H1 (cell line): ENCODE results near the gene ATP1A1. TPM values are rescaled to one million over a fixed set of nuclear protein-coding genes. Genes with fewer than 3 reads are reported as not detected.

Experiments
- CTCF ChIA-PET: fragments of 300-600 bp; sonication (Branson Sonifier 250); formaldehyde crosslinking; loops from one replicate; lab custom pipeline; 2021; ENCODE audit not compliant: partially characterized antibody; lab: Charles Lee
- POLR2A ChIA-PET: fragments of 300-600 bp; sonication (Branson Sonifier 250); formaldehyde crosslinking; loops from one replicate; lab custom pipeline; 2021; ENCODE audit warnings: inconsistent platforms; ENCODE audit not compliant: partially characterized antibody; lab: Charles Lee
- DNase-seq, 2 experiments: peaks; one replicate each; pipeline versions ENCODE4 v3.0.0 to v3.0.0-alpha.2; 2010 to 2022; ENCODE audit warnings: low spot score in 2 of 2, low read depth in 1 of 2, mixed read lengths in 1 of 2
- FAIRE-seq: peaks from 2 replicates; lab custom pipeline; 2011; peaks lifted over from hg19 to GRCh38; lab: Jason Lieb, UNC
- H2AFZ ChIP-seq: 2 replicates; pipeline ENCODE4 v1.8.1; 2012; ENCODE audit warnings: low read length, inconsistent platforms
- H2AK5ac ChIP-seq: 2 replicates; pipeline ENCODE4 v1.6.1; 2013; ENCODE audit warnings: low read depth, low read length
- H2BK120ac ChIP-seq: replicated peaks from 2 replicates; pipeline ENCODE3; 2013; ENCODE audit warnings: low read depth, low read length, inconsistent platforms
- H2BK12ac ChIP-seq: 2 replicates; pipeline ENCODE4 v1.6.1; 2013; ENCODE audit warnings: low read depth, low read length
- H2BK15ac ChIP-seq: 2 replicates; pipeline ENCODE4 v1.6.1; 2013; ENCODE audit warnings: low read length
- H2BK20ac ChIP-seq: 2 replicates; pipeline ENCODE4 v1.6.1; 2013; ENCODE audit warnings: low read length
- H2BK5ac ChIP-seq: 2 replicates; pipeline ENCODE4 v1.6.1; 2013; ENCODE audit warnings: low read depth, low read length
- H3K14ac ChIP-seq: 2 replicates; pipeline ENCODE4 v1.6.1; 2013; ENCODE audit warnings: inconsistent platforms; ENCODE audit not compliant: insufficient read length
- H3K18ac ChIP-seq: 2 replicates; pipeline ENCODE4 v1.6.1; 2013; ENCODE audit warnings: low read length; ENCODE audit errors: extremely low read depth
- H3K23ac ChIP-seq: 2 replicates; pipeline ENCODE4 v1.6.1; 2013; ENCODE audit warnings: inconsistent platforms; ENCODE audit not compliant: insufficient read length
- H3K23me2 ChIP-seq: 2 replicates; pipeline ENCODE4 v1.6.1; 2013; ENCODE audit warnings: low read depth, low read length
- H3K27ac ChIP-seq: 2 replicates; pipeline ENCODE4 v1.6.1; 2011; ENCODE audit warnings: low read depth, low read length, inconsistent platforms
- H3K27me3 ChIP-seq, 4 experiments: replicated peaks in 1 of 4; 1 replicate in 1 of 4; 2 replicates in 3 of 4; pipeline versions ENCODE4 v1.6.1 to v1.8.1; 2011 to 2013; ENCODE audit warnings: low read length in 3 of 4, mild to moderate bottlenecking in 3 of 4, inconsistent platforms in 2 of 4, mixed read lengths in 2 of 4, moderate library complexity in 1 of 4; ENCODE audit not compliant: control insufficient read depth in 3 of 4, insufficient read depth in 3 of 4; ENCODE audit errors: extremely low read depth in 1 of 4
- H3K36me3 ChIP-seq, 4 experiments: 2 replicates each; pipeline versions ENCODE4 v1.6.1 to v1.8.1; 2011 to 2013; ENCODE audit warnings: mild to moderate bottlenecking in 4 of 4, low read length in 3 of 4, moderate library complexity in 2 of 4, control low read depth in 1 of 4, inconsistent platforms in 1 of 4; ENCODE audit not compliant: insufficient read depth in 4 of 4, control insufficient read depth in 2 of 4
- H3K4ac ChIP-seq: replicated peaks from 2 replicates; pipeline ENCODE3; 2013; ENCODE audit warnings: low read length, low read depth, mixed read lengths, inconsistent platforms; ENCODE audit not compliant: insufficient read length
- H3K4me1 ChIP-seq, 4 experiments: replicated peaks in 1 of 4; 1 replicate in 1 of 4; 2 replicates in 3 of 4; pipeline versions ENCODE4 v1.6.1 to v1.8.1; 2011 to 2013; ENCODE audit warnings: low read length in 3 of 4, inconsistent platforms in 2 of 4, mixed read lengths in 1 of 4; ENCODE audit not compliant: insufficient read depth in 4 of 4, control insufficient read depth in 3 of 4
- H3K4me2 ChIP-seq, 2 experiments: 2 replicates each; pipeline versions ENCODE4 v1.6.1 to v1.8.1; 2011 to 2013; ENCODE audit warnings: low read depth in 2 of 2, low read length in 2 of 2, control low read depth in 1 of 2, inconsistent platforms in 1 of 2, mild to moderate bottlenecking in 1 of 2; ENCODE audit not compliant: insufficient read depth in 1 of 2
- H3K4me3 ChIP-seq, 4 experiments: fragments of 200-600, 300-600 bp in 1 of 4; sonication (generic), shearing (Covaris generic), sonication (Bioruptor Twin) in 1 of 4; 2 replicates each; pipeline versions ENCODE4 v1.5.1 to v1.8.1; 2011 to 2016; ENCODE audit warnings: low read length in 4 of 4, low read depth in 3 of 4, control low read depth in 2 of 4, inconsistent platforms in 2 of 4, mild to moderate bottlenecking in 2 of 4, mixed read lengths in 1 of 4, moderate library complexity in 1 of 4; ENCODE audit not compliant: insufficient read depth in 2 of 4; ENCODE audit errors: extremely low read depth in 1 of 4
- H3K56ac ChIP-seq: replicated peaks from 2 replicates; pipeline ENCODE3; 2013; ENCODE audit warnings: low read depth, mild to moderate bottlenecking, mixed read lengths, low read length, inconsistent platforms; ENCODE audit not compliant: insufficient read length
- H3K79me1 ChIP-seq: 2 replicates; pipeline ENCODE4 v1.6.1; 2013; ENCODE audit warnings: low read depth, low read length, control low read depth
- H3K79me2 ChIP-seq, 2 experiments: 2 replicates each; pipeline versions ENCODE4 v1.6.1 to v1.8.1; 2012 to 2013; ENCODE audit warnings: low read length in 2 of 2, mild to moderate bottlenecking in 2 of 2, inconsistent platforms in 1 of 2; ENCODE audit not compliant: insufficient read depth in 2 of 2, control insufficient read depth in 1 of 2
- H3K9ac ChIP-seq, 4 experiments: replicated peaks in 1 of 4; 1 replicate in 1 of 4; 2 replicates in 3 of 4; pipeline versions ENCODE4 v1.6.1 to v1.8.1; 2011 to 2013; ENCODE audit warnings: low read depth in 3 of 4, low read length in 3 of 4, control low read depth in 2 of 4, mild to moderate bottlenecking in 2 of 4, moderate library complexity in 2 of 4, inconsistent platforms in 1 of 4; ENCODE audit errors: extremely low read depth in 1 of 4
- H3K9me3 ChIP-seq, 2 experiments: 2 replicates each; pipeline versions ENCODE4 v1.6.1 to v1.8.1; 2012 to 2013; ENCODE audit warnings: mild to moderate bottlenecking in 2 of 2, moderate library complexity in 2 of 2, control low read depth in 1 of 2, inconsistent platforms in 1 of 2, low read depth in 1 of 2, low read length in 1 of 2, mixed read lengths in 1 of 2; ENCODE audit not compliant: insufficient read depth in 2 of 2
- H4K20me1 ChIP-seq, 2 experiments: replicated peaks in 1 of 2; 2 replicates each; pipeline versions ENCODE3 to v1.8.1; 2011 to 2013; ENCODE audit warnings: inconsistent platforms in 2 of 2, low read length in 2 of 2, mild to moderate bottlenecking in 1 of 2; ENCODE audit not compliant: insufficient read depth in 2 of 2, control insufficient read depth in 1 of 2
- H4K5ac ChIP-seq: 2 replicates; pipeline ENCODE4 v1.6.1; 2013; ENCODE audit warnings: low read length, low read depth, mixed read lengths, inconsistent platforms; ENCODE audit not compliant: insufficient read length
- H4K8ac ChIP-seq: 2 replicates; pipeline ENCODE4 v1.8.0; 2013; ENCODE audit warnings: mild to moderate bottlenecking, moderate library complexity, low read length, inconsistent platforms; ENCODE audit not compliant: insufficient read depth; ENCODE audit errors: extremely low read depth
- H4K91ac ChIP-seq: replicated peaks from 2 replicates; pipeline ENCODE3; 2013; ENCODE audit warnings: low read length, mixed read lengths, inconsistent platforms; ENCODE audit not compliant: insufficient read length
- JUND ChIP-seq: IDR thresholded peaks from 2 replicates; pipeline ENCODE4 v1.6.1; 2011; ENCODE audit warnings: mild to moderate bottlenecking, improper control_type of control experiment, low read length
- KDM5A ChIP-seq: fragments of 200-600 bp; IDR thresholded peaks from 2 replicates; pipeline ENCODE4 v1.7.1; 2012; ENCODE audit warnings: mild to moderate bottlenecking, low read length, inconsistent platforms, mixed read lengths
- RNF2 ChIP-seq: fragments of 200-900, 300-1000 bp; sonication (generic); IDR thresholded peaks from 2 replicates; pipeline ENCODE4 v1.7.1; 2016; ENCODE audit warnings: borderline replicate concordance, low read depth, mild to moderate bottlenecking, antibody characterized with exemption, low read length; ENCODE audit not compliant: poor library complexity, severe bottlenecking; ENCODE audit errors: missing control alignments
- SAP30 ChIP-seq: fragments of 300-600 bp; sonication (generic); IDR thresholded peaks from 2 replicates; pipeline ENCODE4 v1.7.1; 2012; ENCODE audit warnings: low read length, moderate library complexity, mild to moderate bottlenecking, inconsistent platforms; ENCODE audit not compliant: insufficient read depth, insufficient replicate concordance
- WGBS, 2 experiments: shearing (Covaris generic) in 1 of 2; methylation state at CpG; one replicate each; pipeline versions ENCODE4 v1.1.6 to v1.1.7; 2013 to 2015; ENCODE audit warnings: low lambda C conversion rate in 2 of 2, mixed read lengths in 2 of 2, inconsistent platforms in 1 of 2, low coverage in 1 of 2, missing lambda C conversion rate in 1 of 2; ENCODE audit not compliant: insufficient replicate concordance in 2 of 2, insufficient coverage in 1 of 2, insufficient read length in 1 of 2; ENCODE audit errors: extremely low coverage in 1 of 2, missing lambda C conversion rate in 1 of 2; 5-methylcytosine and 5-hydroxymethylcytosine counted together
- polyA plus RNA-seq, 7 experiments: library from polyadenylated mRNA; depleted of rRNA in 3 of 7; stranded (reverse) in 5 of 7; unstranded in 2 of 7; fragments of >200 nt in 5 of 7; fragments of 200-250 nt in 2 of 7; gene quantifications; 1 replicate in 5 of 7; 2 replicates in 1 of 7; 4 replicates in 1 of 7; pipeline versions ENCODE4 v1.2.1 to v1.2.3, GENCODE V29; 2011 to 2013; ENCODE audit warnings: missing spikeins in 2 of 7, mixed read lengths in 2 of 7
- total RNA-seq: library from RNA; stranded (reverse); fragmentation: NEBNext Ultra II Directional; extraction: Animal tissue kit (Norgen Biotek cat#: 25700); gene quantifications from 2 replicates; pipeline ENCODE4 v1.2.1, GENCODE V29; 2021

The ATP1A1 gene
- total and polyA plus RNA-seq, 2 of the 8 experiments (the other 6 are each of a cell fraction or from before 2014, with no cell fraction given): 222 to 325 TPM

DNA sequence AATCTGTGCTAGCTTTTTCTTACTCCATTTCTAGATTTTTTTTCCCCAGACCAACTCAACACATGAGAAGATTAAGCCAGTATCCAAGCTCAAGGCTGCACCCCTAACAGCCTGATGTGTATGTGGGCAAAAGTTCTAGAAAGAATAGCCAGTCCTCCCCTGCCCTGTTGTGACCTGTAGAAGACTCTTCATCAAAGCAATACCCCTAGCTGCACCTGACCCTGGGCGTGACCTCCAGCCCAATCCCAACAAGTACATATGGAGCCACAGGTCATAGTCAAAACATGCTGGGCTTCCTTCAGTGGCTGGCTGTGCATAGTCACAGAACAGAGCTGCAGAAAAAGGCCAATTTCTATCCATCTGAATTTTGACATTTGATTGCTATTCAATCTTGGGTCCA is 72.5 kb downstream of the ATP1A1 start:
- H3K18ac ChIP-seq: no peak overlapping the region
- no peaks in the 10 kb centered on the region for H3K79me1 ChIP-seq
- H3K79me2 ChIP-seq: no peaks in the 10 kb centered on the region
- no peaks in the 10 kb centered on the region for H3K9me3 ChIP-seq
- no peak overlapping the region for H2AFZ ChIP-seq
- H3K23ac ChIP-seq: no peak overlapping the region
- H3K27me3 ChIP-seq: no peaks in the 10 kb centered on the region
- H3K4me1 ChIP-seq: no peaks in the 10 kb centered on the region
- no peak overlapping the region for H2BK120ac ChIP-seq
- H4K20me1 ChIP-seq: no peaks in the 10 kb centered on the region
- no peak overlapping the region for H3K14ac ChIP-seq
- H2BK12ac ChIP-seq: no peak overlapping the region
- no peak for FAIRE-seq
- no peak overlapping the region for H2BK5ac ChIP-seq
- ChIA-PET POLR2A (no interaction called here), CTCF (interaction anchor here (0.7 to 1.9 kb wide), 2 partner anchors 26 to 39 kb away, joined by 4 to 5 read pairs; no protein-coding TSS in a partner anchor)
- no peak overlapping the region for H2AK5ac ChIP-seq
- no peaks in the 10 kb centered on the region for H3K23me2 ChIP-seq
- H2BK20ac ChIP-seq: no peak overlapping the region
- no peak overlapping the region for H4K8ac ChIP-seq
- no peak overlapping the region for H4K91ac ChIP-seq
- no peak overlapping the region for H3K4me3 ChIP-seq
- H3K27ac ChIP-seq: no peak overlapping the region
- no peak overlapping the region for H3K9ac ChIP-seq
- WGBS, 2 experiments: 100% methylated on average over 1 of the region's 1 CpG; no CpG with 5 or more reads in 1 of the 2 experiments
- H3K4me2 ChIP-seq: no peak overlapping the region
- H4K5ac ChIP-seq: no peak overlapping the region
- no peaks in the 10 kb centered on the region for H3K36me3 ChIP-seq
- DNase-seq: no peak
- no peak overlapping the region for H2BK15ac ChIP-seq
- H3K4ac ChIP-seq: no peak overlapping the region
- no peak overlapping the region for H3K56ac ChIP-seq
- no peak for TF ChIP-seq SAP30
- TF ChIP-seq RNF2: no peak
- no peak for TF ChIP-seq KDM5A
- no peak for TF ChIP-seq JUND
